GM12873 (cell line): Measurements from ENCODE around the gene FOXC2.

ENCODE experiments used
- CTCF ChIP-seq: IDR thresholded peaks from 2 replicates; pipeline ENCODE4 v1.5.1; 2012; ENCODE audit warnings: low read depth, mild to moderate bottlenecking, moderate library complexity, low read length, control low read depth; ENCODE audit not compliant: insufficient read depth; ENCODE audit errors: missing control alignments

Gene FOXC2

DNA sequence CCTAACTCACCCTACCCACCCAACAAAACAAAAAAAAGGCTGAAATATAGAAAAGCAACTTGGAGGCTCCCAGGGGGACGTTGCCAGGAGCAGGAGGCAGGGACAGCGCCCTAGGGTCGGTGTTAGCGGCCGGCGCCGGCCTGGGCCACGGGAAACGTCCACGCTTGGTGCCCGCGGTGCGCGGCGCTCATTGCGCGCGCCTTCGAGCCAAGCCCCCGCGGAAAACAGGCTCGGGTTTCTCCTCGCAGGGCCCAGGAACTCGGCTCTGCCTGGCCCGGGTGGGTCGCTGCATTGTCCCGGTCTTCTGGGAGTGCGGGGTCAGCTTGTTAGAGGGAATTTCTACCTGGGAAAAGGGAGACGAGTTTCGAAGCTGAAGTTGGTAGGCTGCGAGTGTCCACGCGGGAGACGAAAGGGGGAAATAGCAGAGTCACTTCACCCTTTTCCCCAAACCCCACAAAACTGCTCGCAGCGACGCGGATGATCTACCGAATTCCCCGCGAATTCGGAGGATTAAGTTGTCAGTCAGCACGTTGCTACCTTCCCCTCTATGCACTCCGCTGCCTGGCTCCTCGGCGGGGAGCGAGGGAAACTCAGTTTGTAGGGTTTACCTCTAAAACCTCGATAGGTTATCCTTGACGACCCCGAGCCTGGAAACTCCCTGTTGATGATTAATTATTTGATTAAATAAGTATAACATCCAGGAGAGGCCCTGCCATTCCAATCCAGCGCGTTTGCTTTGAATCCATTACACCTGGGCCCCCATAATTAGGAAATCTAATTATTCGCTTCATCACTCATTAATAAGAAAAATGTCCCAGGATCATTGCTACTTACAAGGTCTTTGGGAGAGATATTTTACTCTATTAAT is 751 bp upstream of the FOXC2 start:
- TF ChIP-seq CTCF: no peak

DNA sequence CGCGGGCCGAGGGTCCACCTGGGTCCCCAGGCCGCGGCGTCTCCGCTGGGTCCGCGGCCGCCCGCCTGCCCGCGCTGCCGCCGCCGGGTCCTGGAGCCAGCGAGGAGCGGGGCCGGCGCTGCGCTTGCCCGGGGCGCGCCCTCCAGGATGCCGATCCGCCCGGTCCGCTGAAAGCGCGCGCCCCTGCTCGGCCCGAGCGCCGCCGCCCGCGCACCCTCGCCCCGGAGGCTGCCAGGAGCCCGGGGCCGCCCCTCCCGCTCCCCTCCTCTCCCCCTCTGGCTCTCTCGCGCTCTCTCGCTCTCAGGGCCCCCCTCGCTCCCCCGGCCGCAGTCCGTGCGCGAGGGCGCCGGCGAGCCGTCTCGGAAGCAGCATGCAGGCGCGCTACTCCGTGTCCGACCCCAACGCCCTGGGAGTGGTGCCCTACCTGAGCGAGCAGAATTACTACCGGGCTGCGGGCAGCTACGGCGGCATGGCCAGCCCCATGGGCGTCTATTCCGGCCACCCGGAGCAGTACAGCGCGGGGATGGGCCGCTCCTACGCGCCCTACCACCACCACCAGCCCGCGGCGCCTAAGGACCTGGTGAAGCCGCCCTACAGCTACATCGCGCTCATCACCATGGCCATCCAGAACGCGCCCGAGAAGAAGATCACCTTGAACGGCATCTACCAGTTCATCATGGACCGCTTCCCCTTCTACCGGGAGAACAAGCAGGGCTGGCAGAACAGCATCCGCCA is 504 bp downstream of the FOXC2 start:
- no peak for TF ChIP-seq CTCF

GRCh38 chr16:86567701-86568581 is 1.3 kb downstream of the FOXC2 start:
- TF ChIP-seq CTCF: no peak

DNA sequence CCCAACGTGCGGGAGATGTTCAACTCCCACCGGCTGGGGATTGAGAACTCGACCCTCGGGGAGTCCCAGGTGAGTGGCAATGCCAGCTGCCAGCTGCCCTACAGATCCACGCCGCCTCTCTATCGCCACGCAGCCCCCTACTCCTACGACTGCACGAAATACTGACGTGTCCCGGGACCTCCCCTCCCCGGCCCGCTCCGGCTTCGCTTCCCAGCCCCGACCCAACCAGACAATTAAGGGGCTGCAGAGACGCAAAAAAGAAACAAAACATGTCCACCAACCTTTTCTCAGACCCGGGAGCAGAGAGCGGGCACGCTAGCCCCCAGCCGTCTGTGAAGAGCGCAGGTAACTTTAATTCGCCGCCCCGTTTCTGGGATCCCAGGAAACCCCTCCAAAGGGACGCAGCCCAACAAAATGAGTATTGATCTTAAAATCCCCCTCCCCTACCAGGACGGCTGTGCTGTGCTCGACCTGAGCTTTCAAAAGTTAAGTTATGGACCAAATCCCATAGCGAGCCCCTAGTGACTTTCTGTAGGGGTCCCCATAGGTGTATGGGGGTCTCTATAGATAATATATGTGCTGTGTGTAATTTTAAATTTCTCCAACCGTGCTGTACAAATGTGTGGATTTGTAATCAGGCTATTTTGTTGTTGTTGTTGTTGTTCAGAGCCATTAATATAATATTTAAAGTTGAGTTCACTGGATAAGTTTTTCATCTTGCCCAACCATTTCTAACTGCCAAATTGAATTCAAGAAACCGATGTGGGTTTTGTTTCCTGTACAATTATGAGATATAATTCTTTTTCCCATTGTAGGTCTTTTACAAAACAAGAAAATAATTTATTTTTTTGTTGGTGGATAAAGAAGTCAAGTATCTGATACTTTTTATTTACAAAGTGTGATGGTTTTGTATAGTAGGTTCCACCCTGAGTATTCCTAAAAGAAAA is 2.3 kb downstream of the FOXC2 start:
- no peak for TF ChIP-seq CTCF

DNA sequence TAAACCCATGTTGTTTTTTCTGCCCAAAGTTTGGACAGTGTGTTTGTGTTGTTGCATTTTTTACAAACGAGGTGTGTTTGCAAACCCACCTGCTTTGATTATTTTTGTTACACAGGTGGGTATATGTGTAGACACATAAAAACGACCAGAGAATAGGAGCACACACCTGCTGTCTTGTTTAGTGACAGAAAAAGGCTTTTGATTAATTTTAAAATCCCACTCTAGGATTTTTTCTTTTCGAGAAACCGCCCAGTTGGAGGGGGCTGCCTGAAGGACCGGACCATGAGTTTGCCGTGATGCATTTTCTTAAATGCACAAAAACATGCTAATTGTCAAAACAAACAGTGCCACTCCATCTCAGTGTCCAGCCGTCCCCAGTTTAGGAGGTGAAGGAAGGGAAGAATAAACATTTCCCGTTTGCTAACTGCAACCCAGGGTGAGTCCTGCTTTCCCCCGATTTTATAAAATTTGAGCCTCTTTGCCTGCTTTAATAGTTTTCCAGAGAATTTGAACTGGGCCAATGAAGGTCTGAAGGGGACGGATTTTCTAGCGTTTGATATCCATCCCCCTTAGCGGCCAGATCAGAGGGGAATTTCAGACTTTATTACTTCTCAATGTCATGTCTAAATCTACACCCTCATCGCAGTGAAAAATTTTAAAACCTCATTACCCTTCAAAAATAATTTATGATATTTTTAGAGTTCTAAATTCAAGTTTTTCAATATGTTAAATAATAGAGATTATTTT is 3.2 kb downstream of the FOXC2 start:
- no peak for TF ChIP-seq CTCF
